T-helper 17 cell (primary cell): ENCODE data around the gene CLDN11. TPM values are rescaled to one million over a fixed set of nuclear protein-coding genes. Genes with fewer than 3 reads are reported as not detected.

Experiments
- ATAC-seq: fragments of 150-1000 bp; cut with Tn5 transposase; 2 replicates; pipeline ENCODE4 v1.10.0; 2021; ENCODE audit warnings: mild to moderate bottlenecking, moderate library complexity
- DNase-seq, 3 donors: peaks; one replicate each; pipeline versions ENCODE4 v3.0.0 to v3.0.0-alpha.2; 2020 to 2021
- H3K9me3 ChIP-seq: one replicate; pipeline ENCODE4 v1.7.0; 2013; ENCODE audit warnings: low read length, mild to moderate bottlenecking; ENCODE audit not compliant: control insufficient read depth, poor library complexity, severe bottlenecking
- H3K27ac Mint-ChIP-seq: one replicate; pipeline ENCODE4 v1.8.0; 2022; ENCODE audit warnings: mild to moderate bottlenecking, moderate library complexity, mixed read lengths
- H3K27me3 Mint-ChIP-seq: one replicate; pipeline ENCODE4 v1.8.0; 2022; ENCODE audit warnings: mixed read lengths
- H3K36me3 Mint-ChIP-seq: one replicate; pipeline ENCODE4 v1.8.0; 2022; ENCODE audit warnings: low read depth, mixed read lengths
- H3K4me1 Mint-ChIP-seq: one replicate; pipeline ENCODE4 v1.8.0; 2022; ENCODE audit warnings: mild to moderate bottlenecking, mixed read lengths
- H3K4me3 Mint-ChIP-seq: one replicate; pipeline ENCODE4 v1.8.0; 2022; ENCODE audit warnings: mild to moderate bottlenecking, moderate library complexity, mixed read lengths
- total RNA-seq, 4 donors: library from RNA in 2 of 4; stranded (reverse) in 2 of 4; gene quantifications; one replicate each; pipeline ENCODE4 v1.2.3 and lab custom pipeline; 2022 to 2026

The CLDN11 gene
- total RNA-seq, 2 donors from 2014 or later, result not detected

GRCh38 chr3:170437176-170437575 lies 18.5 kb downstream of the CLDN11 start:
- Mint-ChIP-seq H3K27me3 (peaks cover 34% of the 10 kb centered on the region), H3K4me1 (no peaks in the 10 kb centered on the region), H3K4me3 (no peak overlapping the region), H3K27ac (no peak overlapping the region), H3K36me3 (no peaks in the 10 kb centered on the region)
- H3K9me3 ChIP-seq, result no peaks in the 10 kb centered on the region
- DNase-seq (no peak), ATAC-seq (no peak)

DNA sequence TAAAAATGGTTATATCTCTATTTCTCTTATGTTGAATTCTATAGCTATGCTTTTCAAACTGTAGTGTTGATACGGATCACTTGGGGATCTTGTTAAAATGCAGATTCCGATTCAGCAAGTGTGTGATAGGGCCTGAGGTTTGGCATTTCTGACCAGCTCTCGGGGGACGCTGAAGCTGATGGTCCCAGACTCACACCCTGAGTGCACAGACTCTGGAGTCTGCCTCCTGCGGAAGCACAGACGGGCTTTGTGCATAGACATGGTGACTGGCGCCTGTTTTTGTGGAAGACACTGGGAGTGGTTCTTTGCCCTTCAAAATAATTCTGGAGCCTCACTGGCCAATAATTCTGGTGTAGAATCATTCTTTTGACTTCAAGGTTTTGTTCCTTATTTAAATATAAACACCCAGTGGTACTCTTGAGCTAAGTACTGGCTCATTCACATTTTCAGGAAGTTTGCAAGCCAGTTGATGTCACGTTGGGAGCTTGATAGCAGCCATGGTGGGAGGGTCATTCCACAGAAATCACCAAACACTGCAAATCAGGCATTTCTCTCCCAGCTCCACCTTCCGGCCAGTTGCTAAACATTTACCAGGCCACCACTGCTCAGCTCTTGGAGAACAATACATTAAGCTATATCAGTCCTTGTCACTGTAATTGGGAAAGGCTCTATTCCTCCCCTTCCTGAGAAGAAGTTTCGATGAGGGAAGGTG lies 19.2 kb downstream of the CLDN11 start:
- Mint-ChIP-seq H3K36me3 (no peaks in the 10 kb centered on the region), H3K4me1 (peaks cover 3% of the 10 kb centered on the region), H3K27ac (no peak overlapping the region), H3K27me3 (peaks cover 41% of the 10 kb centered on the region), H3K4me3 (no peak overlapping the region)
- no peaks in the 10 kb centered on the region for H3K9me3 ChIP-seq
- DNase-seq, result no peak
- no peak for ATAC-seq

DNA sequence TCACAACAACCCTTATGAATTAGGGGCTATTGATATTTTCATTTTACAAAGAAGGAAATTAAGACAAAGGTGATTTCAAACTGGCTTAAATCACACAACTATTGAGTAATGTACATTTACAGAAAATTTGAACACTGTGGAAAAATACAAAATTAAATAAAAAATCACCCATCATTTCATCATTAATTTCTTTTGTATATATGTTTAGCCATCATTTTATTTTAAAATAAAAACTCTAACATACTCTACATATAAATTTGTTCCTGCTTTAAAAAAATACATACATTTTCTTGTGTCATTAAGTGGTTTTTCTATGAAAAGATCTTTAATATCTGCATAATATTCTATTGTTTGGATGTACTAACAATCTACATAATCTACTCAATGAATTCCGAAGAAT lies 20.2 kb downstream of the CLDN11 start:
- H3K27ac Mint-ChIP-seq, result no peak overlapping the region
- no peak for ATAC-seq
- no peaks in the 10 kb centered on the region for H3K36me3 Mint-ChIP-seq

GRCh38 chr3:170440344-170440743 lies 21.7 kb downstream of the CLDN11 start:
- ATAC-seq (no peak), DNase-seq (no peak)
- H3K9me3 ChIP-seq, result no peaks in the 10 kb centered on the region
- no peaks in the 10 kb centered on the region for H3K36me3 Mint-ChIP-seq
- H3K27ac Mint-ChIP-seq, result no peak overlapping the region
- H3K27me3 Mint-ChIP-seq, result peaks cover 45% of the 10 kb centered on the region
- H3K4me1 Mint-ChIP-seq, result peaks cover 3% of the 10 kb centered on the region
- no peak overlapping the region for H3K4me3 Mint-ChIP-seq

More for the DNA sequence above, 20.2 kb downstream of the CLDN11 start:
- H3K4me3 Mint-ChIP-seq, result no peak overlapping the region
- no peaks in the 10 kb centered on the region for H3K9me3 ChIP-seq
- peaks cover 3% of the 10 kb centered on the region for H3K4me1 Mint-ChIP-seq
- H3K27me3 Mint-ChIP-seq, result peaks cover 45% of the 10 kb centered on the region
- no peak for DNase-seq

DNA sequence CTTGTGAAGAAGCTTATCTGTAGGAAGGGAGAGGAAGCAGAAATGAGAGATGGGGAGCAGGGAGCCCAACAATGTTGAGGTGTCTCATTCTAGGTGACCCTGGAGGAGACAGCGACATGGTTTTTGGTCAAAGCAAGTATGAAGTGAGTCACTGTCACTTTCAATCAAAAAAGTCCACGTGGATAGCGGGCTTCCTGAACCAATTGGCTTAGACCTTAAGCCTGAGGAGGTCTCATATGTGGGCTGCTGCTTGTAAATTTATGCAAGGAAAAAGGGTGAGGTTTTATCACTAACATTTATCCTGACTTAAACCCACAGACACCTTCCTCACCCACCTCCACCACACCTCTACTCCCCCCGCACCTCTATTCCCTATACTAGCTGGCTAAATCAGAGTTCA lies 22.7 kb downstream of the CLDN11 start:
- H3K36me3 Mint-ChIP-seq, result no peaks in the 10 kb centered on the region
- ATAC-seq, result no peak
- no peak overlapping the region for H3K4me3 Mint-ChIP-seq
- H3K27me3 Mint-ChIP-seq, result peaks cover 45% of the 10 kb centered on the region
- no peak for DNase-seq
- H3K4me1 Mint-ChIP-seq, result peaks cover 3% of the 10 kb centered on the region
- H3K27ac Mint-ChIP-seq, result no peak overlapping the region
- H3K9me3 ChIP-seq, result no peaks in the 10 kb centered on the region

- no peaks in the 10 kb centered on the region for H3K9me3 ChIP-seq
- Mint-ChIP-seq H3K27ac (no peak overlapping the region), H3K4me1 (peaks cover 3% of the 10 kb centered on the region), H3K36me3 (no peaks in the 10 kb centered on the region), H3K4me3 (no peak overlapping the region), H3K27me3 (peaks cover 42% of the 10 kb centered on the region)
- DNase-seq (no peak), ATAC-seq (no peak)
These were observed 24.3 kb downstream of the CLDN11 start for GRCh38 chr3:170442947-170443346.

DNA sequence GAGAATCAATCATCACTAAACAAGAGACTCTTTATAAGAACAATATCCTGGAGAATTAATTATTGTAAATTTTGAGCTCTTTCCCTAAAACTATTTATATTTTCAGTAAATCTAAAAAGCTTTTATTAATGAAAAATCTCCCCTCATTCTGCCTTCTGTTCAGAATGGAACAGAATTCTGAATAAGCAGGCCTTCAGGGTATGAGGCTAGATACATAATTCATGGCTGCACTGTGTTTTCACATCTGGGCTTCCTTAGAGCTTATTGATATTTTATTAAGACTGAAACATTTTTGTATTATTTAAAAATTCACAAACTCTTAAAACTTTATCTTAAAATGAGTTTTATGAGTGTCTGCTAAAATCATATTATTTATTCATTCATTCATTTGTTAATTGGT lies 24.8 kb downstream of the CLDN11 start:
- Mint-ChIP-seq H3K36me3 (no peaks in the 10 kb centered on the region), H3K27me3 (peaks cover 41% of the 10 kb centered on the region), H3K4me3 (no peak overlapping the region), H3K27ac (no peak overlapping the region), H3K4me1 (peaks cover 5% of the 10 kb centered on the region)
- ATAC-seq (no peak), DNase-seq (no peak)
- no peaks in the 10 kb centered on the region for H3K9me3 ChIP-seq

DNA sequence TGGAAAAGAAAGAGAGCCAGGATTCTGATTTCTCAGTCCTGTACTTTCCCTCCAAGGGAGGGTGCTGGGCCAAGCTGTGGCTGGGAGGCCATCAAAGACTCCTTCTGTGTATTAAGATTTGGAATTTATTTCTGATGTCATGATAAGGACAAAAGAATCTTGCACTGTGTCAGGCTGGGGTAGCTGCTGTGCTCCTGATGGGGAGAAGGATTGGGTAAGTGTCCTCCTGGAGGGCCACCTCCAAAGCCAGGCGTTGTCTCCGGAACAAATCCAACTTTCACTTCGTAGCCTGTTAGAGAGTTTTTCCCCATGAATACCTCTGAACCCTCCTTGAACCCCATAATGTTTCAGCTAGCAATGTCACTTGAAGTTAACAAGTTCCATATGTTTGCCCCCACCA lies 29.9 kb downstream of the CLDN11 start:
- H3K4me3 Mint-ChIP-seq, result no peak overlapping the region
- no peaks in the 10 kb centered on the region for H3K36me3 Mint-ChIP-seq
- H3K27me3 Mint-ChIP-seq, result peaks cover 4% of the 10 kb centered on the region
- no peak overlapping the region for H3K27ac Mint-ChIP-seq
- DNase-seq (no peak), ATAC-seq (no peak)
- no peaks in the 10 kb centered on the region for H3K9me3 ChIP-seq
- peaks cover 2% of the 10 kb centered on the region for H3K4me1 Mint-ChIP-seq

DNA sequence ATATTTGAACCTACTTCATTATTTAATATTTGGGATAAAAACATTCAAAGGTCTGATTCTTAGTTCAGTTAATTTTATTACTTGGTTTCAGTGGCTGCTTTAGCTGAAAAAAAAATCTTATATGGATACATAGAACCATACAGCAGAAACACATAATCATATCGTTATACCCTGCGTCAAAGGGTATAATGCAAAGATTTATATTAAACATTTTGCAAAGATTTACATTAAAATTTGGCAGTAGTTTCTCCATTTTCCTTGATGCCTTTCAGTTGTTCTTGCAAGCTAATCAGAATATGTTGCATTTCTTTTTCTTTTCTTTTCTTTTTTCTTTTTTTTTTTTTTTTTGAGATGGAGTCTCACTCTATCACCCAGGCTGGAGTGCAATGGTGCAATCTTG lies 31.4 kb downstream of the CLDN11 start:
- Mint-ChIP-seq H3K4me1 (peaks cover 2% of the 10 kb centered on the region), H3K4me3 (no peak overlapping the region), H3K27ac (no peak overlapping the region), H3K27me3 (peaks cover 9% of the 10 kb centered on the region), H3K36me3 (no peaks in the 10 kb centered on the region)
- ATAC-seq (no peak), DNase-seq (no peak)
- H3K9me3 ChIP-seq, result no peaks in the 10 kb centered on the region

GRCh38 chr3:170454509-170454908 lies 35.8 kb downstream of the CLDN11 start:
- peaks cover 3% of the 10 kb centered on the region for H3K4me1 Mint-ChIP-seq
- ATAC-seq (no peak), DNase-seq (no peak)
- no peak overlapping the region for H3K27ac Mint-ChIP-seq
- H3K9me3 ChIP-seq, result no peaks in the 10 kb centered on the region
- H3K27me3 Mint-ChIP-seq, result peaks cover 23% of the 10 kb centered on the region
- peaks cover 3% of the 10 kb centered on the region for H3K36me3 Mint-ChIP-seq
- no peak overlapping the region for H3K4me3 Mint-ChIP-seq

DNA sequence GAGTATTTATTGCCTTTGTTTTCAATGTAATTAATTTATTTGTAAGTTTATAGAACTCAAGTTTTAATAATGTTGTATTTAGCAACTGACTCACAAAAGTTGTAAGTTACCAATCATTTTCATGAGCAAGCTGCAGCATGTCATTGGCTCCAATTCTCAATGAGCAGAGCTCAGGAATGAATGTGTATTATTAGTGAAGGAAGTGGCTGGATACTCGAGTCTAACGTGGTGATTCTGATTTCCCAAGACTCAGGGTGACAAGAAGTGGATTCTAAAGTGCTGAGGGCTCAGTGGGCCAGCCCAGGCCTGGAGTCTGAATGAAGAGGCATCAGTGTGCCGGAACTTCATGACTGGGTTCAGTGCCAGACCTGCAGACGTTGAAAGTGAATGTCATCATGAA lies 39.6 kb downstream of the CLDN11 start:
- Mint-ChIP-seq H3K27ac (no peak overlapping the region), H3K36me3 (peaks cover 8% of the 10 kb centered on the region), H3K4me3 (no peak overlapping the region), H3K27me3 (peaks cover 47% of the 10 kb centered on the region), H3K4me1 (peaks cover 3% of the 10 kb centered on the region)
- DNase-seq (no peak), ATAC-seq (no peak)
- H3K9me3 ChIP-seq, result no peaks in the 10 kb centered on the region

DNA sequence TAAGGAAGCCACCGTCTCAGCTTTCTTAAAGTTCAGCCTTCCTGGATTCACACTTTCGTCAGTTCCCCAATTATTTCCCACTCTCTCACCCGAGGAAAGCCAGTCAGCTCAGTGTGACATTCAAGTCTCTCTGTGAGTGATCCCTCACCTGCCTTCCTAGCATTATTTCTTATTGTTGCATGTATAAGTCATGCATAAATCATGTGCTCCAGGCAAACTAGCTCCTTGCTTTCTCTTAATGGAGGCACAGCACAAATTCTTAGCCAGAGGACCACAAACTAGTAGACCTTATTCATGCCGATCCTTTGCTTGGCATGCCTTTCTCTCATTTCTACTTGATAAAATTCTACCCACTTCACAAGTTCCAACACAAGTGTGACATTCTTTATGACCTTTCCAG lies 44.3 kb downstream of the CLDN11 start:
- peaks cover 48% of the 10 kb centered on the region for H3K27me3 Mint-ChIP-seq
- peaks cover 4% of the 10 kb centered on the region for H3K36me3 Mint-ChIP-seq
- DNase-seq (no peak), ATAC-seq (no peak)
- H3K9me3 ChIP-seq, result no peaks in the 10 kb centered on the region
- no peak overlapping the region for H3K27ac Mint-ChIP-seq
- H3K4me3 Mint-ChIP-seq, result no peak overlapping the region
- H3K4me1 Mint-ChIP-seq, result no peaks in the 10 kb centered on the region

- H3K27ac Mint-ChIP-seq, result no peak overlapping the region
- no peaks in the 10 kb centered on the region for H3K9me3 ChIP-seq
- DNase-seq (no peak), ATAC-seq (no peak)
- peaks cover 6% of the 10 kb centered on the region for H3K36me3 Mint-ChIP-seq
- H3K4me1 Mint-ChIP-seq, result peaks cover 3% of the 10 kb centered on the region
- H3K4me3 Mint-ChIP-seq, result no peak overlapping the region
- H3K27me3 Mint-ChIP-seq, result peaks cover 64% of the 10 kb centered on the region
These were observed 47.3 kb downstream of the CLDN11 start for GRCh38 chr3:170465955-170466354.

DNA sequence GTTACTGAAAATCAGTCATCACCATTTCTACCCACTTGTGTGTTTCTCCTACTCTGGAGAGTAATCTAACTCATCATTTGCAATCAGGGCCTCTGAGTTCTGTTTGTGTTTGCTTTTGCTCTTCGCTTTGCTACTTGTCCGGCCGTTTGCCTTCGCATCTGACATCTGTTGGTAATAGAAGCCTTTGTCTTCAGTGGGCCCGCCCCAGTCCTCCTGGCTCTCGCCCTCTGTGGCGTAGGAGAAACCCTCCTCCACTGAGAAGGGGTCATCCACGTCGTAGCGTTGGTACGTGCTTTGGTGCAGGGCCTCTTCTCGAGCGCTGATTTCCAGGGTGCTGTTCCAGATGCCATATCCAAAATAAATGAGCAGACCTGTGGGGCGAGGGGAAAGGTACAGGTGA lies 48.3 kb downstream of the CLDN11 start:
- no peaks in the 10 kb centered on the region for H3K9me3 ChIP-seq
- no peak overlapping the region for H3K4me3 Mint-ChIP-seq
- H3K27ac Mint-ChIP-seq, result no peak overlapping the region
- ATAC-seq (no peak), DNase-seq (no peak)
- H3K27me3 Mint-ChIP-seq, result peaks cover 69% of the 10 kb centered on the region
- H3K4me1 Mint-ChIP-seq, result peaks cover 3% of the 10 kb centered on the region
- peaks cover 3% of the 10 kb centered on the region for H3K36me3 Mint-ChIP-seq
